RWPE1 (cell line): ENCODE results near the gene SLC1A1.

Experiments used
- CTCF ChIA-PET: fragments of 350-600 bp; sonication (Branson Sonifier 250); formaldehyde crosslinking; extraction: SDS; loops from one replicate; lab custom pipeline; 2021; lab: Yijun Ruan, JAX
- POLR2A ChIA-PET: fragments of 400-600 bp; formaldehyde crosslinking; extraction: SDS; loops from one replicate; lab custom pipeline; 2020; ENCODE audit warnings: antibody characterized with exemption; ENCODE audit not compliant: low non-redundant PET; lab: Yijun Ruan, JAX
- DNase-seq: peaks from one replicate; pipeline ENCODE4 v3.0.0; 2012; ENCODE audit warnings: low spot score
- H3K27ac ChIP-seq: fragments of 450-650 bp; 2 replicates; pipeline ENCODE4 v1.5.1; 2017
- TF ChIP-seq, protein P1 (sequence below): fragments of 450-650 bp; conservative IDR thresholded peaks from 2 replicates; pipeline ENCODE4 v1.5.1; 2017; ENCODE audit warnings: low read depth, mild to moderate bottlenecking

The SLC1A1 gene

DNA sequence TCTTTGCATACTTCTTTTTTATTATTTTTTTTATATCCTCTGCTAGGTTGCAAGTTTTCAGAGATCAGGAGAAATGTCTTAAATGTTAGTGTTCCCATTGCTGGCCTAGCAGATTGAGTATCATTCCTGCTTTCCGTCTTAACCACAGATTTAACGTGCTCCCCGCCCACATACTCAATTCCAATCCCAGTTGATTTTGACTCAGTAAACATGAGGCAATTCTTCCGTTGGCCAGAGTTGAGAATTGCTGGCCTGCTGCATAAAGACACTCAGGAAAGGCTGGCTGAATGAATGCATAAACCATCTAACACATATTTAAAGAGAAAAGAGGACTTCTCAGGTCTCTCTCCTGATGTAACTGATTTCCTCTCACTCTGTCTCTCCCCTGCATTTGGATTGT, 125.0 kb downstream of the SLC1A1 start:
- POLR2A ChIA-PET, result no interaction called here
- CTCF ChIA-PET, result no interaction called here
- TF ChIP-seq, protein P1, sequence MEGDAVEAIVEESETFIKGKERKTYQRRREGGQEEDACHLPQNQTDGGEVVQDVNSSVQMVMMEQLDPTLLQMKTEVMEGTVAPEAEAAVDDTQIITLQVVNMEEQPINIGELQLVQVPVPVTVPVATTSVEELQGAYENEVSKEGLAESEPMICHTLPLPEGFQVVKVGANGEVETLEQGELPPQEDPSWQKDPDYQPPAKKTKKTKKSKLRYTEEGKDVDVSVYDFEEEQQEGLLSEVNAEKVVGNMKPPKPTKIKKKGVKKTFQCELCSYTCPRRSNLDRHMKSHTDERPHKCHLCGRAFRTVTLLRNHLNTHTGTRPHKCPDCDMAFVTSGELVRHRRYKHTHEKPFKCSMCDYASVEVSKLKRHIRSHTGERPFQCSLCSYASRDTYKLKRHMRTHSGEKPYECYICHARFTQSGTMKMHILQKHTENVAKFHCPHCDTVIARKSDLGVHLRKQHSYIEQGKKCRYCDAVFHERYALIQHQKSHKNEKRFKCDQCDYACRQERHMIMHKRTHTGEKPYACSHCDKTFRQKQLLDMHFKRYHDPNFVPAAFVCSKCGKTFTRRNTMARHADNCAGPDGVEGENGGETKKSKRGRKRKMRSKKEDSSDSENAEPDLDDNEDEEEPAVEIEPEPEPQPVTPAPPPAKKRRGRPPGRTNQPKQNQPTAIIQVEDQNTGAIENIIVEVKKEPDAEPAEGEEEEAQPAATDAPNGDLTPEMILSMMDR, result no peak
- DNase-seq, result no peak
- H3K27ac ChIP-seq, result no peak overlapping the region

DNA sequence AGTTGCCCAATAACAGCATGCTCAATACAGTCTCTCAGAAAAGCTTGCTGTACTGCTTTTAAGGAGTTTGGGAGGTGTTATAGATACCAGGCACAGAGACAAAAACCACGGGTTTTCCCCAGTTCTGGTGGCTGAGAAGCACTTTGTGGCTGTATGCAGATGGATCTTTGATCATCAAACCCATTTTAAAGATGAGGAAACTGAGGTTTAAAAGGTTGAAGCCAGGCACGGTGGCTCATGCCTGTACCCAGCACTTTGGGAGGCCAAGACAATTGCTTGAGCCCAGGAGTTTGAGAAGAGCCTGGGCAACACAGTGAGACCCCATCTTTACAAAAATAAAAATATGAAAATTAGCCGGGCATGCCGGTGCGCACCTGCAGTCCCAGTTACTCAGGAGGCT, 125.5 kb downstream of the SLC1A1 start:
- ChIA-PET POLR2A (no interaction called here), CTCF (no interaction called here)
- TF ChIP-seq, protein P1, result no peak
- H3K27ac ChIP-seq, result no peak overlapping the region
- no peak for DNase-seq

DNA sequence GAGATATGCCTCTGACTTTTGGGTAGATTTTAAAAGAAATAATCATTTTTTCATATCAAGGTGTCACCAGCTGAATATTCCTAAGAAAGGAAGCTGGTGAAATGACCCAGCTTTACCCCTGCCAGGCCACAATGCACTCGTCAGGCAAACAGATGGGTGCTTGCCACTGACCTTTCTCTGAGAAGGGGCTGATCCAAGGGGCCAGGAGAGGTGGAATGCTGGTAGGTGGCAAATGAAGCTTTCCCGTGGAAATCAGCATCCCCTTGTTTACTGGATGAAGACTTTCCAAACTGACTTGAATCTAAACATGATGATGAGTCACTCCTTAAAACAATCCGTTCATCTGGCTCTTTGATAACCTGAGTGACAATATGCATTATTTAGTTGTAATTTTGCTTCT, 127.5 kb downstream of the SLC1A1 start:
- ChIA-PET CTCF (no interaction called here), POLR2A (no interaction called here)
- no peak for DNase-seq
- no peak overlapping the region for H3K27ac ChIP-seq
- TF ChIP-seq, protein P1, result no peak

DNA sequence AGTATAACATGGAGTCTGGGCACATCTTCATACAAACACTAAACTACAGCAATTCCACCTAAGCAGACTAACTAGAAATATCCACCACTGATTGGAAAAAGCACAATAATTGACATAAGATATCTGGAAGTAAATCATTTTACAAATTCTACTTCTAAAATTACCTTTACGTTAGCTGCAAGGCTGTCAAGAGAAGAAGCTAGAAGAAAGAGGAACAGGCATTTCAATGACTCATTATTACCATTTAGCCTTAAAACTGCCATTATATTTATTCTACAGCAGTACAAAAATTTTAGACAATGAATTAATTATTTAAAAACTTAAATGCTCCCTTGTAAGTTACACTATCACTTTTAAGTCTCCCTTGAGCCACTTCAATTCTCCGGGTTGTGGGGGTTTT, 128.4 kb downstream of the SLC1A1 start:
- TF ChIP-seq, protein P1, result no peak
- H3K27ac ChIP-seq, result no peak overlapping the region
- ChIA-PET POLR2A (no interaction called here), CTCF (no interaction called here)
- no peak for DNase-seq

DNA sequence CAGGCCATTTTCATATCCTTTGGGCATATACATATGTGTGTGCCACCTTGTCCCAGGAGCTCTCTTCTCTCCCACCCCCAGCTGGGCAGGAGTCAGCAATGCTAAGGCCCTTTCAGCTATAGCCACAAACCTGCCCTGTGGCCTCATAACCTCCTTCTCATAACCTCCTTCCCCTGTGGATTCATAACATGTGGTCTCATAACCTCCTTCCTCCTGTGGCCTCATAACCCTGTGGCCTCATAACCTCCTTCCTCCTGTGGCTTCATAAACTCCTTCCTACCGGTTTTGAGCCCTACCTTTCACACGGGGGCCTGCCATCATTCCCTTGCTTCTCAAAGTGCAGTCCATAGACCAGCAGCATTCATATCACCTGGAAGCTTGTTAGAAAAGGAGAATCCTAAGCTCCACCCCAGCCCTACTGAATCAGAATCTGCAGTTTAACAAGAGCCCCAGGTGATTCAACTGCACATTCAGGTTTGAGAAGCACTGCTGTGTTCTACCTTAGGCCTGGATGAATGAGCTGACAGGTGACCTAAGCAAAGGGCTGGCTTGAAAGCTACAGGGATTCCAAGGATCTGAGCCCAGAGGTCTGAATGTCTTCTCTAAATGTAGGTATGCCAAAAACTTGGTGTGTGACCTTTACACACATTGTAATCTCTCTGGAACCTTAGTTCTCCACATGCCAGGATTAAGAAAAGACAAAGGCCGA, 129.9 kb downstream of the SLC1A1 start:
- H3K27ac ChIP-seq, result no peak overlapping the region
- POLR2A ChIA-PET, result no interaction called here
- no peak for DNase-seq
- CTCF ChIA-PET, result no interaction called here
- TF ChIP-seq, protein P1, result no peak

GRCh38 chr9:4620881-4621555, 130.8 kb downstream of the SLC1A1 start:
- POLR2A ChIA-PET, result no interaction called here
- CTCF ChIA-PET, result interaction anchor here (0.6 kb wide), 1 partner anchor 821 kb away, joined by 3 read pairs; no protein-coding TSS in a partner anchor
- H3K27ac ChIP-seq, result no peak overlapping the region
- DNase-seq, result no peak
- TF ChIP-seq, protein P1, result no peak
